ENCODE data around the gene RAN. TPM values are rescaled to one million over a fixed set of nuclear protein-coding genes. Genes with fewer than 3 reads are reported as not detected.

The RAN gene
- total and polyA plus RNA-seq, 9 of the 15 experiments (the other 6 are each of a cell fraction or from before 2014, with no cell fraction given), result 1,687 to 3,820 (median 2,300) TPM

GRCh38 chr12:130881046-130881445 lies 9.2 kb downstream of the RAN start:
- FAIRE-seq, result no peak
- peaks cover 8% of the 10 kb centered on the region for H3K79me2 ChIP-seq (ENCODE audit: control insufficient read depth, insufficient read depth, low read length)
- H3K9me3 ChIP-seq (replicated peaks; ENCODE audit: control insufficient read depth, insufficient read depth, low read depth, low read length), result no peaks in the 10 kb centered on the region
- in situ Hi-C loops (cut with MboI) (no loop called here), intact Hi-C loops (cut with micrococcal nuclease) (no loop called here)
- H2AFZ ChIP-seq (ENCODE audit: low read depth, low read length), result no peak overlapping the region
- ChIA-PET POLR2A (interaction anchor here (1.0 to 1.6 kb wide), 3 partner anchors 10 to 113 kb away, joined by 3 to 7 read pairs (median 4); no protein-coding TSS in a partner anchor), CTCF (ENCODE audit: low intra/inter-chr PET ratio) (no interaction called here)
- no peaks in the 10 kb centered on the region for H3K27me3 ChIP-seq (ENCODE audit: control insufficient read depth in 2 of 2, insufficient read depth in 2 of 2, low read length in 2 of 2)
- no peak overlapping the region for H3K4me3 ChIP-seq
- 52% methylated on average over 5 of the region's 5 CpGs for WGBS (ENCODE audit: insufficient coverage, low coverage, missing lambda C conversion rate)
- H3K9me1 ChIP-seq (ENCODE audit: control insufficient read depth, insufficient read depth, low read length), result no peaks in the 10 kb centered on the region
- H3K9ac ChIP-seq (ENCODE audit: insufficient read depth in 1 of 2, low read depth in 2 of 2, low read length in 2 of 2), result no peak overlapping the region
- no TSS peak for BruUV-seq (replicated peaks)
- peaks cover 14% of the 10 kb centered on the region for H3K36me3 ChIP-seq (ENCODE audit: control insufficient read depth, insufficient read depth, low read length)
- peaks cover 8% of the 10 kb centered on the region for H4K20me1 ChIP-seq (replicated peaks; ENCODE audit: control insufficient read depth, insufficient read depth, low read length)
- ATAC-seq, result no peak
- H3K4me2 ChIP-seq (ENCODE audit: insufficient read depth, low read length), result no peak overlapping the region
- DNase-seq (ENCODE audit: extremely low read depth in 1 of 4, low spot score in 3 of 4), result no peak
- H3K4me1 ChIP-seq (replicated peaks in 1 of 2; ENCODE audit: control insufficient read depth in 2 of 2, insufficient read depth in 2 of 2, low read length in 2 of 2), result peaks cover 10 to 26% of the 10 kb centered on the region in 2 experiments; a peak in 4 of 5 replicates
- no peak overlapping the region for H3K27ac ChIP-seq (ENCODE audit: extremely low read depth, low read depth, low read length)
- TF ChIP-seq ZNF175 (CRISPR knock-in tag; IDR thresholded peaks at IDR 0.05; ENCODE audit: low read depth), result no peak
- TF ChIP-seq ZNF584 (CRISPR knock-in tag; IDR thresholded peaks at IDR 0.05; ENCODE audit: low read depth), result no peak
- peak; percentile 60; the same call in 1 of the 2 replicates for TF ChIP-seq ELF4 (CRISPR knock-in tag; IDR thresholded peaks at IDR 0.05)
- TF ChIP-seq NR3C1 (CRISPR knock-in tag; IDR thresholded peaks at IDR 0.05), result no peak
- TF ChIP-seq ZNF174 (CRISPR knock-in tag; IDR thresholded peaks at IDR 0.05), result no peak
- no peak for TF ChIP-seq ZNF384 (IDR thresholded peaks at IDR 0.05; ENCODE audit: low read depth, low read length)
- TF ChIP-seq MEIS2 (IDR thresholded peaks at IDR 0.05; ENCODE audit: partially characterized antibody), result no peak
- TF ChIP-seq ZNF561 (CRISPR knock-in tag; conservative IDR thresholded peaks at IDR 0.05), result no peak
- no peak for TF ChIP-seq ZNF408 (CRISPR knock-in tag; IDR thresholded peaks at IDR 0.05; ENCODE audit: low read depth)
- no peak for TF ChIP-seq ZEB2 (IDR thresholded peaks at IDR 0.05)
- TF ChIP-seq BHLHE40 (IDR thresholded peaks at IDR 0.05; ENCODE audit: low read length), result no peak
- TF ChIP-seq MCM7 (IDR thresholded peaks at IDR 0.05), result no peak
- TF ChIP-seq EP400 (IDR thresholded peaks at IDR 0.05), result no peak
- TF ChIP-seq CREM (IDR thresholded peaks at IDR 0.05; ENCODE audit: low read depth), result no peak
- no peak for TF ChIP-seq HMG20A (CRISPR knock-in tag; conservative IDR thresholded peaks at IDR 0.05)
- no peak for TF ChIP-seq JUN (IDR thresholded peaks at IDR 0.05; ENCODE audit: borderline replicate concordance, low read depth, low read length)
- no peak for TF ChIP-seq JUN (CRISPR knock-in tag; IDR thresholded peaks at IDR 0.05; ENCODE audit: borderline replicate concordance)
- TF ChIP-seq ZNF830 (CRISPR knock-in tag; IDR thresholded peaks at IDR 0.05), result no peak
- TF ChIP-seq, protein P1, sequence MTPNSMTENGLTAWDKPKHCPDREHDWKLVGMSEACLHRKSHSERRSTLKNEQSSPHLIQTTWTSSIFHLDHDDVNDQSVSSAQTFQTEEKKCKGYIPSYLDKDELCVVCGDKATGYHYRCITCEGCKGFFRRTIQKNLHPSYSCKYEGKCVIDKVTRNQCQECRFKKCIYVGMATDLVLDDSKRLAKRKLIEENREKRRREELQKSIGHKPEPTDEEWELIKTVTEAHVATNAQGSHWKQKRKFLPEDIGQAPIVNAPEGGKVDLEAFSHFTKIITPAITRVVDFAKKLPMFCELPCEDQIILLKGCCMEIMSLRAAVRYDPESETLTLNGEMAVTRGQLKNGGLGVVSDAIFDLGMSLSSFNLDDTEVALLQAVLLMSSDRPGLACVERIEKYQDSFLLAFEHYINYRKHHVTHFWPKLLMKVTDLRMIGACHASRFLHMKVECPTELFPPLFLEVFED (CRISPR knock-in tag; conservative IDR thresholded peaks at IDR 0.05), result no peak
- no peak for TF ChIP-seq ATF7 (IDR thresholded peaks at IDR 0.05)
- no peak for TF ChIP-seq ZNF263 (CRISPR knock-in tag; IDR thresholded peaks at IDR 0.05; ENCODE audit: borderline replicate concordance)
- TF ChIP-seq SRSF9 (IDR thresholded peaks at IDR 0.05; ENCODE audit: borderline replicate concordance, low read depth, low read length), result no peak
- no peak for TF ChIP-seq KHSRP (IDR thresholded peaks at IDR 0.05)
- TF ChIP-seq, protein P2, sequence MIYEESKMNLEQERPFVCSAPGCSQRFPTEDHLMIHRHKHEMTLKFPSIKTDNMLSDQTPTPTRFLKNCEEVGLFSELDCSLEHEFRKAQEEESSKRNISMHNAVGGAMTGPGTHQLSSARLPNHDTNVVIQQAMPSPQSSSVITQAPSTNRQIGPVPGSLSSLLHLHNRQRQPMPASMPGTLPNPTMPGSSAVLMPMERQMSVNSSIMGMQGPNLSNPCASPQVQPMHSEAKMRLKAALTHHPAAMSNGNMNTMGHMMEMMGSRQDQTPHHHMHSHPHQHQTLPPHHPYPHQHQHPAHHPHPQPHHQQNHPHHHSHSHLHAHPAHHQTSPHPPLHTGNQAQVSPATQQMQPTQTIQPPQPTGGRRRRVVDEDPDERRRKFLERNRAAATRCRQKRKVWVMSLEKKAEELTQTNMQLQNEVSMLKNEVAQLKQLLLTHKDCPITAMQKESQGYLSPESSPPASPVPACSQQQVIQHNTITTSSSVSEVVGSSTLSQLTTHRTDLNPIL (CRISPR knock-in tag; IDR thresholded peaks at IDR 0.05), result no peak
- TF ChIP-seq ZNF77 (CRISPR knock-in tag; IDR thresholded peaks at IDR 0.05), result no peak
- TF ChIP-seq CXXC5 (CRISPR knock-in tag; IDR thresholded peaks at IDR 0.05), result no peak
- TF ChIP-seq HOXB6 (CRISPR knock-in tag; IDR thresholded peaks at IDR 0.05; ENCODE audit: borderline replicate concordance), result no peak

Data from K562 (cell line).